Brain microvascular endothelial cell (primary cell): ENCODE measurements around the gene CDR2.

Experiments
- DNase-seq: peaks from one replicate; pipeline ENCODE4 v3.0.0-alpha.2; 2020
- H3K27ac ChIP-seq: fragments of 250-450 bp; sonication (Bioruptor Pico); 2 replicates; pipeline ENCODE4 v1.5.1; 2020; ENCODE audit warnings: mild to moderate bottlenecking, moderate library complexity
- H3K27me3 ChIP-seq: fragments of 250-450 bp; sonication (Bioruptor Pico); replicated peaks from 2 replicates; pipeline ENCODE4 v1.5.1; 2020; ENCODE audit warnings: mild to moderate bottlenecking
- H3K36me3 ChIP-seq: fragments of 250-450 bp; sonication (Bioruptor Pico); replicated peaks from 2 replicates; pipeline ENCODE4 v1.5.1; 2020; ENCODE audit warnings: mild to moderate bottlenecking
- H3K4me3 ChIP-seq: 2 replicates; pipeline ENCODE4 v1.5.1; 2011; ENCODE audit warnings: low read depth, mild to moderate bottlenecking, control low read depth, low read length, moderate library complexity
- CTCF ChIP-seq: IDR thresholded peaks from 2 replicates; pipeline ENCODE4 v1.5.1; 2011; ENCODE audit warnings: low read depth, mild to moderate bottlenecking, moderate library complexity, low read length, control low read depth, inconsistent platforms; ENCODE audit errors: missing control alignments
- in situ Hi-C: cut with HindIII; loops from 2 replicates; pipeline ENCODE4 v1.10.0; 2017; ENCODE audit warnings: low sequenced_read_pairs, low pct_ligation_motif_present

Gene CDR2

GRCh38 chr16:22357635-22357971 lies 16.8 kb downstream of the CDR2 start:
- no peak for DNase-seq

GRCh38 chr16:22356930-22357634 lies 17.3 kb downstream of the CDR2 start:
- H3K36me3 ChIP-seq = peaks cover 12% of the 10 kb centered on the region
- DNase-seq = peak; percentile 51
- no peak overlapping the region for H3K4me3 ChIP-seq
- in situ Hi-C loops = no loop called here
- TF ChIP-seq CTCF = no peak
- H3K27me3 ChIP-seq = no peaks in the 10 kb centered on the region
- H3K27ac ChIP-seq = peak overlapping the region; percentile 21

More at GRCh38 chr16:22357635-22357971, 16.8 kb downstream of the CDR2 start:
- Histone ChIP-seq H3K4me3 (no peak overlapping the region), H3K27ac (peak overlapping the region; percentile 21), H3K27me3 (no peaks in the 10 kb centered on the region), H3K36me3 (peaks cover 15% of the 10 kb centered on the region)
- TF ChIP-seq CTCF = no peak
- in situ Hi-C loops = no loop called here

- DNase-seq = no peak
- in situ Hi-C loops = no loop called here
- Histone ChIP-seq H3K4me3 (no peak overlapping the region), H3K36me3 (peaks cover 8% of the 10 kb centered on the region), H3K27ac (no peak overlapping the region), H3K27me3 (no peaks in the 10 kb centered on the region)
- TF ChIP-seq CTCF = no peak
These were observed 18.9 kb downstream of the CDR2 start for GRCh38 chr16:22355487-22355908.

- Histone ChIP-seq H3K4me3 (no peak overlapping the region), H3K36me3 (peaks cover 13% of the 10 kb centered on the region), H3K27me3 (no peaks in the 10 kb centered on the region), H3K27ac (peak overlapping the region; percentile 79)
- in situ Hi-C loops = no loop called here
- DNase-seq = no peak
- TF ChIP-seq CTCF = no peak
These were observed 20.4 kb downstream of the CDR2 start for GRCh38 chr16:22353933-22354541.

- DNase-seq = peak; percentile 62
These were observed 21.1 kb downstream of the CDR2 start for GRCh38 chr16:22353191-22353919.

More at GRCh38 chr16:22353191-22353919, 21.1 kb downstream of the CDR2 start:
- H3K27me3 ChIP-seq = no peaks in the 10 kb centered on the region
- TF ChIP-seq CTCF = no peak
- H3K4me3 ChIP-seq = no peak overlapping the region
- in situ Hi-C loops = no loop called here
- H3K36me3 ChIP-seq = peaks cover 18% of the 10 kb centered on the region
- peak overlapping the region; percentile 79 for H3K27ac ChIP-seq
